GM19240 (cell line): ENCODE results near the gene UHRF2.
A peak's percentile ranks its signal among the peaks of the same experiment; 100 is the strongest.
"Not testable (repeated sequence)": the region's sequence is repeated elsewhere in the genome, so short reads cannot be mapped to it uniquely, and the experiment has no call there.

Source experiments
- DNase-seq: peaks from one replicate; pipeline ENCODE4 v3.0.0; 2011; ENCODE audit warnings: low spot score; ENCODE audit not compliant: insufficient read length

The UHRF2 gene

GRCh38 chr9:6412487-6413364 is at the start of gene UHRF2:
Gene UHRF2, plus strand, starts transcription at chr9:6413199. Its CDS starts 292 bp downstream, at chr9:6413491.
- peak; percentile 74 for DNase-seq

- DNase-seq: no peak
Measured at GRCh38 chr9:6367128-6367890, 45.7 kb upstream of the UHRF2 start.

GRCh38 chr9:6368831-6369230 is 44.2 kb upstream of the UHRF2 start:
- DNase-seq: no peak

GRCh38 chr9:6381477-6382012 is 31.5 kb upstream of the UHRF2 start:
- DNase-seq: not testable (repeated sequence)

GRCh38 chr9:6382681-6383080 is 30.3 kb upstream of the UHRF2 start:
- DNase-seq: no peak

- no peak for DNase-seq
Measured at GRCh38 chr9:6383551-6384225, 29.3 kb upstream of the UHRF2 start.

GRCh38 chr9:6384732-6385131 is 28.3 kb upstream of the UHRF2 start:
- no peak for DNase-seq

- DNase-seq: no peak
Measured at GRCh38 chr9:6399071-6399470, 13.9 kb upstream of the UHRF2 start.

GRCh38 chr9:6405371-6405770 is 7.6 kb upstream of the UHRF2 start:
- no peak for DNase-seq

GRCh38 chr9:6407778-6408177 is 5.2 kb upstream of the UHRF2 start:
- no peak for DNase-seq

GRCh38 chr9:6408320-6408719 is 4.7 kb upstream of the UHRF2 start:
- no peak for DNase-seq

GRCh38 chr9:6409811-6410210 is 3.2 kb upstream of the UHRF2 start:
- DNase-seq: no peak

GRCh38 chr9:6410633-6411032 is 2.4 kb upstream of the UHRF2 start:
- no peak for DNase-seq

- DNase-seq: no peak
Measured at GRCh38 chr9:6413365-6414246, 607 bp downstream of the UHRF2 start.

- DNase-seq: no peak
Measured at GRCh38 chr9:6414247-6414641, 1.2 kb downstream of the UHRF2 start.

GRCh38 chr9:6415266-6415665 is 2.3 kb downstream of the UHRF2 start:
- DNase-seq: no peak

- DNase-seq: no peak
Measured at GRCh38 chr9:6417186-6417585, 4.2 kb downstream of the UHRF2 start.

GRCh38 chr9:6418764-6419163 is 5.8 kb downstream of the UHRF2 start:
- DNase-seq: no peak

- DNase-seq: no peak
Measured at GRCh38 chr9:6424940-6425339, 11.9 kb downstream of the UHRF2 start.

- DNase-seq: no peak
Measured at GRCh38 chr9:6426117-6426516, 13.1 kb downstream of the UHRF2 start.
